NCI-H82 treated with DMSO at 0.1 percent for 48 hours (cell line): ENCODE measurements around the gene ATAD2B.
"Not testable (repeated sequence)": the region's sequence is repeated elsewhere in the genome, so short reads cannot be mapped to it uniquely, and the experiment has no call there.

Source experiments
- DNase-seq: peaks from one replicate; lab custom pipeline; 2025; ENCODE audit not compliant: unreplicated experiment; lab: John Stamatoyannopoulos, UW

The ATAD2B gene

GRCh38 chr2:23753291-23754010 lies 173.5 kb downstream of the ATAD2B start:
- no peak for DNase-seq

GRCh38 chr2:23751747-23752265 lies 175.1 kb downstream of the ATAD2B start:
- DNase-seq = no peak

- DNase-seq = no peak
These were observed 180.6 kb downstream of the ATAD2B start for GRCh38 chr2:23746141-23746863.

GRCh38 chr2:23745726-23746105 lies 181.2 kb downstream of the ATAD2B start:
- peak; percentile 22 for DNase-seq

- DNase-seq = no peak
These were observed 181.7 kb downstream of the ATAD2B start for GRCh38 chr2:23745068-23745725.

GRCh38 chr2:23736783-23737182 lies 190.1 kb downstream of the ATAD2B start:
- DNase-seq = not testable (repeated sequence)

GRCh38 chr2:23734416-23734815 lies 192.5 kb downstream of the ATAD2B start:
- DNase-seq = no peak

- not testable (repeated sequence) for DNase-seq
These were observed 203.9 kb downstream of the ATAD2B start for GRCh38 chr2:23723029-23723428.

GRCh38 chr2:23722255-23722654 lies 204.7 kb downstream of the ATAD2B start:
- no peak for DNase-seq

GRCh38 chr2:23721454-23721826 lies 205.5 kb downstream of the ATAD2B start:
- DNase-seq = no peak

GRCh38 chr2:23720705-23721453 lies 206.0 kb downstream of the ATAD2B start:
- no peak for DNase-seq

GRCh38 chr2:23719716-23720115 lies 207.2 kb downstream of the ATAD2B start:
- DNase-seq = no peak

GRCh38 chr2:23718931-23719700 lies 207.8 kb downstream of the ATAD2B start:
- DNase-seq = no peak

GRCh38 chr2:23713351-23713750 lies 213.6 kb downstream of the ATAD2B start:
- no peak for DNase-seq

- no peak for DNase-seq
These were observed 214.2 kb downstream of the ATAD2B start for GRCh38 chr2:23712756-23713151.

- no peak for DNase-seq
These were observed 214.8 kb downstream of the ATAD2B start for GRCh38 chr2:23711979-23712755.

GRCh38 chr2:23709311-23709710 lies 217.6 kb downstream of the ATAD2B start:
- DNase-seq = no peak

GRCh38 chr2:23708771-23709170 lies 218.2 kb downstream of the ATAD2B start:
- no peak for DNase-seq

GRCh38 chr2:23707096-23707495 lies 219.8 kb downstream of the ATAD2B start:
- no peak for DNase-seq
